Measurements from ENCODE around the gene CLMN. TPM values are rescaled to one million over a fixed set of nuclear protein-coding genes. Genes with fewer than 3 reads are reported as not detected.

CLMN gene
- total RNA-seq, 1 donor from 2014 or later, result 7.7 TPM

DNA sequence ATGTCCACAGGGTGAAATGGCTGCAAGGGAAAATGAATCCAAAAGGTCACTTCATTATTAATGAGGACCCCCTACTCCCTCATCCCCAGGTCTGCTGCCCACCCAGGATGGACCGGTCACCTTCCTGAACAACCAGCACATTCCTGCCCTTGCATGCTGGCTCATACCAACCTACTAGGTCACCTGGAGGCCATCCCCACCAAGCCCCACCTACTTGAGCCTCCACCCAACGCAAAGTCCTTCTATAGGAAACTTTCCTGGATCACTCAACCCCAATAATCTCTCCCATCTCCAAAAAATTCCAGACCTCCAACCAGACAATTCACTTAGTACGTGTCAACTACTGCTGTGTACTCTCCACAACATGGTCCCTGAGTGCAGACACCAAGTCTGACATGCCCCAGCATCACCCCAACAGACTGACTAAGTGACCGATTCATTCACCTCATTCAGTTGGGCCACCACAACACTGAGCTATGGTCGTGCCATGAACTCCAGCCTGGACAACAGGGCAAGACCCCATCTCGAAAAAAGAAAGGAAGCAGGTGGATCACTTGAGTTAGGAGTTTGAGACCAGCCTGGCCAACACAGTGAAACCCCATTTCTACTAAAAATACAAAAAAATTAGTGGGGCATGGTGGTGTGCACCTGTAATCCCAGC, 18.1 kb downstream of the CLMN start:
- TF ChIP-seq, protein P1, sequence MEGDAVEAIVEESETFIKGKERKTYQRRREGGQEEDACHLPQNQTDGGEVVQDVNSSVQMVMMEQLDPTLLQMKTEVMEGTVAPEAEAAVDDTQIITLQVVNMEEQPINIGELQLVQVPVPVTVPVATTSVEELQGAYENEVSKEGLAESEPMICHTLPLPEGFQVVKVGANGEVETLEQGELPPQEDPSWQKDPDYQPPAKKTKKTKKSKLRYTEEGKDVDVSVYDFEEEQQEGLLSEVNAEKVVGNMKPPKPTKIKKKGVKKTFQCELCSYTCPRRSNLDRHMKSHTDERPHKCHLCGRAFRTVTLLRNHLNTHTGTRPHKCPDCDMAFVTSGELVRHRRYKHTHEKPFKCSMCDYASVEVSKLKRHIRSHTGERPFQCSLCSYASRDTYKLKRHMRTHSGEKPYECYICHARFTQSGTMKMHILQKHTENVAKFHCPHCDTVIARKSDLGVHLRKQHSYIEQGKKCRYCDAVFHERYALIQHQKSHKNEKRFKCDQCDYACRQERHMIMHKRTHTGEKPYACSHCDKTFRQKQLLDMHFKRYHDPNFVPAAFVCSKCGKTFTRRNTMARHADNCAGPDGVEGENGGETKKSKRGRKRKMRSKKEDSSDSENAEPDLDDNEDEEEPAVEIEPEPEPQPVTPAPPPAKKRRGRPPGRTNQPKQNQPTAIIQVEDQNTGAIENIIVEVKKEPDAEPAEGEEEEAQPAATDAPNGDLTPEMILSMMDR (conservative IDR thresholded peaks at IDR 0.05), result no peak
- Mint-ChIP-seq H3K27me3 (ENCODE audit: low read depth) (no peaks in the 10 kb centered on the region), H3K4me3 (no peak overlapping the region), H3K36me3 (ENCODE audit: low read depth) (no peaks in the 10 kb centered on the region), H3K4me1 (peaks cover 24% of the 10 kb centered on the region), H3K9me3 (no peaks in the 10 kb centered on the region), H3K27ac (ENCODE audit: unreplicated experiment) (no peak overlapping the region)
- no peak for DNase-seq (ENCODE audit: low read depth, low spot score)

DNA sequence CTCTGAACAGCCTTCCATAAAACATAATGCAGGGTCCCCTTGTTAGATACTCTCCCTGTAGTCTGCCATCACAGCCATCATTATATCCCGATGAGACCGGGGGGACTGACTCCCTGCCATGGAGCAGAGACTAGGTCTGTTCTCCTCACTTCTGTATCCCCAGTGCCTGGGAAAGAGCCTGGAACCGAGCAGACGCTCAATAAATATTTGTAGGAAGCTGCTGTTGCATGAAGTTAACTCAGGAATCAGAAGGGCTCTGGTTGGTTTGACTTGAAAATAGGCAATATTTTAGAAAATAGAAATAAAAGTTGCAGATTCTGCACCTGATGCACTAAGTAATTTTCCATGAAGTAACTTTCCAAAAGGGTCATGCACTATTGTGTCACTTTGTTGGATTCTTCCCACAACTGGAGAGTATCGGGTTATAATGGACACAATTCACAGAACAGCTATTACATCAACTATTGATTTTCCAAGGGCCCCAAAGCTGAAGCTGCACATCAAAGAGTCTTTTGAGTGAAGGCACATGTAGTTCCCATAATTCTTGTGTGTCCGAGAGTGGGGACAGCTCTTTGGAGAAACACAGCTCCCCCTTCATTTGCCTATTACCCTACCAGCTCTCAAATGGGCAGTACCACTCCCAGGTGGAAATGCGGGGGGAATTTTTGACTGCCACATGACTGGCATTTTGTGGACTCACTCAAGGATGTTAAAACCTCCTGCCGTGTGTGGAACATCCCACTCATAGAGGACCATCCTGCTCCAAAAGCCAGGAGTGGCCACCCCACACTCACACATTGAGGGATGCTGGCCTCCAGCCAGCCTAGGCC, 18.8 kb downstream of the CLMN start:
- TF ChIP-seq, protein P1 (conservative IDR thresholded peaks at IDR 0.05), result no peak
- DNase-seq (ENCODE audit: low read depth, low spot score), result no peak
- no peak overlapping the region for H3K27ac Mint-ChIP-seq (ENCODE audit: unreplicated experiment)
- no peaks in the 10 kb centered on the region for H3K27me3 Mint-ChIP-seq (ENCODE audit: low read depth)
- no peaks in the 10 kb centered on the region for H3K36me3 Mint-ChIP-seq (ENCODE audit: low read depth)
- H3K4me1 Mint-ChIP-seq, result peaks cover 24% of the 10 kb centered on the region
- no peak overlapping the region for H3K4me3 Mint-ChIP-seq
- H3K9me3 Mint-ChIP-seq, result no peaks in the 10 kb centered on the region

DNA sequence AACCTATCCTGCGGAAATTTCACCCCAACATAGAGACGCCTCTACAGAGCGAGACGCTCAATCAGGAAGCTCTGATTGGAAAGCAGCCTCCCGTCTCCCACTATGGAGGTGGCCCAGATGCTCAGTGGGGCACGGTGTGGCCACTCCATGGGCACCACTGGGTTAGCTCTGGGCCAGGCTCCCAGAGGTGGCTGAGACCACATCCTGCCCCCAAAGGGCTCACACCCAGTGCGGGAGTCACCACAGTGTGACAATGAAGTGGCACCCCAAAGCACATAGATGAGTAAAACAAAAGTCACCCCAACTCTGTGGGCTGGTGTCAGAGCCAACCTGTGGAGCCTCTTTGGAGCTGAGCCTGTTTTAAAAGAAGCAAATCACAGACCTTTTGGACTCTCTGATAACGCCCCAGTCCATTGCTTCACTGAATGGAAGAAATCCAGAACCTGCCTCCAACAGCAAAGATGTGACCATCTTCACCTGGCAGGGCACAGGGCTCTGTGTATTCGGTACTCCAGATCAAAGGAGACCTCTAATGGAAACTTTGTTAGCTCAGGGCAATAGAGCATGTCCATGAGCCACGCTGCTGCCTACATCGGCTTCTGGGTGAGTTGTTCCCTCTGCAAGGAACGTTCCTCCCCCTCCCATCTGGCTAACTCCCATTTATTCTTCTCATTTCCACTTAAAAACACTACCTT, 19.6 kb downstream of the CLMN start:
- Mint-ChIP-seq H3K27ac (ENCODE audit: unreplicated experiment) (no peak overlapping the region), H3K4me3 (no peak overlapping the region), H3K9me3 (no peaks in the 10 kb centered on the region), H3K27me3 (ENCODE audit: low read depth) (no peaks in the 10 kb centered on the region), H3K4me1 (peaks cover 24% of the 10 kb centered on the region), H3K36me3 (ENCODE audit: low read depth) (no peaks in the 10 kb centered on the region)
- TF ChIP-seq, protein P1 (conservative IDR thresholded peaks at IDR 0.05), result no peak
- no peak for DNase-seq (ENCODE audit: low read depth, low spot score)

DNA sequence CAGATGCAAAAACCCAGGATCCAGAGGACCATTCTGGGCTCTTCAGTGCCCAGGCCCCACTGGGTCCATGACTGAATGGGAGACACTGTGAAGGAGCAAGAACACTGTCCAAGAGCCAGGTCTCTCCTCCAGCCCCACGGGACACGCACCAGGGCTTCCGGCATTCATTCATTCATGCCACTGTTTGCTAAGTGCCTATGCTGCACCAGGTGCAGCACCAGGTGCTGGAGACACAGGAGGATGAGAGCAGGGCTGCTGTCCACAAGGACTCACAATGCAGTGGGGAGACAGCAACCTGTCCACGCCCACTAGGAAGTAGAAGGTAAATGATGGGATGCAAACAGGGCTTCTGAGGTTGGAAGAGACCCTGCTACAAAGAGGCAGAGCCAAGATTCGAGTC, 20.4 kb downstream of the CLMN start:
- TF ChIP-seq, protein P1 (conservative IDR thresholded peaks at IDR 0.05), result no peak
- Mint-ChIP-seq H3K27me3 (ENCODE audit: low read depth) (no peaks in the 10 kb centered on the region), H3K27ac (ENCODE audit: unreplicated experiment) (peak overlapping the region; percentile 84), H3K9me3 (no peaks in the 10 kb centered on the region), H3K36me3 (ENCODE audit: low read depth) (no peaks in the 10 kb centered on the region), H3K4me3 (no peak overlapping the region), H3K4me1 (peaks cover 21% of the 10 kb centered on the region)
- no peak for DNase-seq (ENCODE audit: low read depth, low spot score)

DNA sequence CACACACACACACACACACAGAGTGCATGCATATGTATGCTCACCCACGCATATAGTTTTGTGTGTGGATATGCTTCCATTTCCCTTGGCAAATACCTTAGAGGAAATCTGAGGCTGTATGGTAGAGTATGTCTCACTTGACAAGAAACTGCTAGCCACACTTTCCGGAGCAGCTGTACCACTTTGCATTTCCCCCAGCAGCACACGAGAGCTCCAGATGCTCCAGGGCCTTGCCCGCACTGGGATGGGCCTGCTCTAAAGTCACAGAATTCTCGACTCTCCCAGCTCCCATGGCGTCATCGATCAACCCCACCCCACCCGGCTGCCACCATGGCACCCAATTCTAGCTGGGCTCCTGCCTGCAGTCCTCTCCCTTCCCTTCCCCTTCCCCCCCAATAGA, 21.9 kb downstream of the CLMN start:
- H3K36me3 Mint-ChIP-seq (ENCODE audit: low read depth), result no peaks in the 10 kb centered on the region
- no peaks in the 10 kb centered on the region for H3K27me3 Mint-ChIP-seq (ENCODE audit: low read depth)
- no peaks in the 10 kb centered on the region for H3K9me3 Mint-ChIP-seq
- H3K4me1 Mint-ChIP-seq, result peaks cover 21% of the 10 kb centered on the region
- H3K4me3 Mint-ChIP-seq, result no peak overlapping the region
- TF ChIP-seq, protein P1 (conservative IDR thresholded peaks at IDR 0.05), result no peak
- no peak overlapping the region for H3K27ac Mint-ChIP-seq (ENCODE audit: unreplicated experiment)
- no peak for DNase-seq (ENCODE audit: low read depth, low spot score)
